ENCODE measurements around the gene TBXAS1.

DNA sequence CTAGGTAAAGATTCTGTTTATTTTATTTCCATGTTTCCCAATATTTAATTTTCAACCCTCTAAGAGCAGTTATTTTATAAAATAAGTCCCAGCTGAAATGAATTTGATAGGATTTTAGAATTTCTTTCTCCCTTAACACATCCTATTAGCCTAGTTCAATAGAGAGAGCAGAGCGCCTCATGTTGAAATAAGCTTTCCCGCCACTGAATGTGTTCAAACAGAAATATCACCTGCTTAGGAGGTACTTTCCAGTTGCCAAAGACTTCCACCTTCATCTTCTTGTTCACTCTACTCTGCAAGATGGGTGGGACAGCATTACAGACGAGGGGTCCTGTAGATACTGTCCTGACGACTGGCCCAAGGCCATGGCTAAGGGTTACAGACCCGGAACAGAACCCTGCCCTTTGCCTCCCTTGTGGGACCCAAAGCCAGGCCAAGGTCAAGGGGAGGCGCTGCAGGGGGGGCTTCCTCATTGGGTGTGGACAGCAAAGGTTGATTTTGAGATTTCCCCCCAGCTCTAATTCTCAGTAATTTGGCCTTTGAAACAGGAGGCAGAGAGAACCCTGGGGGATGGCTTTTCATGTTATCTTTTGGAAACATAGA is 171.7 kb downstream of the TBXAS1 start:
- TF ChIP-seq L3MBTL2 (conservative IDR thresholded peaks at IDR 0.05) (no peak), SUZ12 (IDR thresholded peaks at IDR 0.05) (no peak), SP1 (IDR thresholded peaks at IDR 0.05) (no peak), BHLHE40 (IDR thresholded peaks at IDR 0.05; ENCODE audit: borderline replicate concordance) (no peak), ZNF384 (IDR thresholded peaks at IDR 0.05) (no peak), NFRKB (IDR thresholded peaks at IDR 0.05) (no peak), FOXM1 (IDR thresholded peaks at IDR 0.05; ENCODE audit: borderline replicate concordance) (no peak), FOXA1 (IDR thresholded peaks at IDR 0.05) (no peak), TARDBP (IDR thresholded peaks at IDR 0.05) (no peak), FOXK2 (IDR thresholded peaks at IDR 0.05) (no peak), LEF1 (IDR thresholded peaks at IDR 0.05; ENCODE audit: borderline replicate concordance) (no peak), ELF4 (IDR thresholded peaks at IDR 0.05) (no peak)

Measured in HEK293T (cell line).